HL-60 (cell line): ENCODE data around the gene NTMT2.

ENCODE experiments used
- DNase-seq, 2 experiments: peaks; one replicate each; pipeline ENCODE4 v3.0.0-alpha.2; 2010 to 2020; ENCODE audit warnings: low read depth in 1 of 2, low spot score in 1 of 2
- H3K27ac ChIP-seq: fragments of 250-450 bp; sonication (Bioruptor Pico); replicated peaks from 2 replicates; pipeline ENCODE4 v1.5.1; 2020; ENCODE audit warnings: mild to moderate bottlenecking, moderate library complexity
- H3K27me3 ChIP-seq: fragments of 250-450 bp; sonication (Bioruptor Pico); 2 replicates; pipeline ENCODE4 v1.5.1; 2021; ENCODE audit warnings: mild to moderate bottlenecking, moderate library complexity; ENCODE audit not compliant: insufficient read depth, poor library complexity, severe bottlenecking
- H3K4me3 ChIP-seq: replicated peaks from 2 replicates; pipeline ENCODE4 v1.5.1; 2011; ENCODE audit warnings: mild to moderate bottlenecking, control low read depth, low read length; ENCODE audit not compliant: insufficient read depth
- CTCF ChIP-seq: IDR thresholded peaks from one replicate; pipeline ENCODE4 v1.5.1; 2011; ENCODE audit warnings: low read length, control low read depth, inconsistent platforms; ENCODE audit not compliant: insufficient read depth
- GABPA ChIP-seq: IDR thresholded peaks from 2 replicates; pipeline ENCODE4 v1.6.1; 2012; ENCODE audit warnings: low read depth
- POLR2AphosphoS5 ChIP-seq: IDR thresholded peaks from 2 replicates; pipeline ENCODE4 v1.6.1; 2012; ENCODE audit warnings: low read depth
- REST ChIP-seq: IDR thresholded peaks from 2 replicates; pipeline ENCODE4 v1.6.1; 2012; ENCODE audit warnings: low read depth; ENCODE audit not compliant: insufficient replicate concordance
- SPI1 ChIP-seq: IDR thresholded peaks from 2 replicates; pipeline ENCODE4 v1.6.1; 2012; ENCODE audit warnings: low read depth, mild to moderate bottlenecking, borderline replicate concordance

Gene NTMT2

GRCh38 chr1:170150921-170151320 lies 5.2 kb downstream of the NTMT2 start:
- Histone ChIP-seq H3K27me3 (no peaks in the 10 kb centered on the region), H3K4me3 (no peak overlapping the region), H3K27ac (no peak overlapping the region)
- no peak for TF ChIP-seq GABPA
- TF ChIP-seq REST = no peak
- TF ChIP-seq SPI1 = no peak
- no peak for TF ChIP-seq CTCF
- TF ChIP-seq POLR2AphosphoS5 = no peak
- no peak for DNase-seq

- TF ChIP-seq GABPA (no peak), POLR2AphosphoS5 (no peak), SPI1 (no peak), REST (no peak), CTCF (no peak)
- no peak overlapping the region for H3K4me3 ChIP-seq
- H3K27me3 ChIP-seq = no peaks in the 10 kb centered on the region
- DNase-seq = no peak
- no peak overlapping the region for H3K27ac ChIP-seq
These were observed 7.7 kb downstream of the NTMT2 start for GRCh38 chr1:170153417-170153816.

- TF ChIP-seq GABPA (no peak), POLR2AphosphoS5 (no peak), CTCF (no peak), SPI1 (no peak), REST (no peak)
- H3K27ac ChIP-seq = no peak overlapping the region
- DNase-seq = no peak
- H3K27me3 ChIP-seq = no peaks in the 10 kb centered on the region
- no peak overlapping the region for H3K4me3 ChIP-seq
These were observed 9.3 kb downstream of the NTMT2 start for GRCh38 chr1:170155055-170155454.
